Left lung (tissue), 10 donors: Measurements from ENCODE around the gene SERPINH1. TPM values are rescaled to one million over a fixed set of nuclear protein-coding genes. Genes with fewer than 3 reads are reported as not detected.

Experiments
- ATAC-seq: fragments of 200-7000 bp; cut with Tn5 transposase; one replicate; pipeline ENCODE4 v1.9.1; 2020; ENCODE audit warnings: moderate library complexity
- DNase-seq, 4 donors: peaks; one replicate each; pipeline ENCODE4 v3.0.0-alpha.2; 2013 to 2020
- H3K27ac ChIP-seq, 2 donors: fragments of 200-600 bp; sonication (generic) in 1 of 2; one replicate each; pipeline versions ENCODE4 v1.5.0 to v1.8.0; 2020 to 2021
- H3K27me3 ChIP-seq, 2 donors: fragments of 200-600 bp; sonication (generic) in 1 of 2; one replicate each; pipeline versions ENCODE4 v1.5.0 to v1.8.0; 2020 to 2021
- H3K36me3 ChIP-seq, 2 donors: fragments of 200-600 bp; sonication (generic) in 1 of 2; one replicate each; pipeline versions ENCODE4 v1.5.0 to v1.8.0; 2020 to 2021
- H3K4me1 ChIP-seq, 2 donors: fragments of 200-600 bp; one replicate each; pipeline ENCODE4 v1.8.0; 2021
- H3K4me3 ChIP-seq, 2 donors: fragments of 200-600 bp; sonication (generic) in 1 of 2; one replicate each; pipeline versions ENCODE4 v1.5.0 to v1.8.0; 2020 to 2021; ENCODE audit warnings: mild to moderate bottlenecking in 1 of 2
- H3K9me3 ChIP-seq, 2 donors: fragments of 200-600 bp; sonication (generic) in 1 of 2; one replicate each; pipeline versions ENCODE4 v1.5.0 to v1.8.0; 2020 to 2021
- CTCF ChIP-seq, 2 donors: fragments of 200-600 bp; sonication (generic) in 1 of 2; IDR thresholded peaks; one replicate each; pipeline versions ENCODE4 v1.5.0 to v1.8.0; 2021; ENCODE audit warnings: antibody characterized with exemption in 2 of 2
- intact Hi-C, 2 donors: fragments of 100-400 bp; cut with DNase I; formaldehyde crosslinking; loops; one replicate each; pipeline versions ENCODE4 v1.11.2 to v1.14.2; 2022
- polyA plus RNA-seq, 6 donors: library from polyadenylated mRNA; unstranded; fragments of 120-200 nt; gene quantifications; one replicate each; pipeline ENCODE4 v1.2.1, GENCODE V29; 2013; ENCODE audit not compliant: insufficient read length in 6 of 6
- total RNA-seq, 2 donors: library from RNA; stranded (reverse); fragmentation: NEBNext Ultra II Directional; extraction: Animal tissue kit (Norgen Biotek cat#: 25700); gene quantifications; one replicate each; pipeline ENCODE4 v1.2.1, GENCODE V29; 2021
- donor health status: DM: no; HTN: yes; CAD: no.
- donor health status: DM: no; HTN: no; CAD: no.

SERPINH1 gene
- total and polyA plus RNA-seq, 8 donors: 358 to 538 (median 458) TPM

GRCh38 chr11:75526192-75526541, 35.9 kb upstream of the SERPINH1 start:
- Histone ChIP-seq H3K4me1 (peaks cover 11 to 24% of the 10 kb centered on the region in 2 donors), H3K27me3 (peaks cover 0 to 30% of the 10 kb centered on the region in 2 donors), H3K4me3 (peak overlapping the region; percentile 48 to 63), H3K27ac (no peak overlapping the region), H3K36me3 (no peaks in the 10 kb centered on the region), H3K9me3 (no peaks in the 10 kb centered on the region)
- ATAC-seq (no peak), DNase-seq (no peak)
- no peak for TF ChIP-seq CTCF (IDR thresholded peaks at IDR 0.05)
- intact Hi-C loops: loop anchor here in 1 of 2 donors (5.0 kb wide), 1 partner anchor 79 kb away; no protein-coding TSS in a partner anchor

DNA sequence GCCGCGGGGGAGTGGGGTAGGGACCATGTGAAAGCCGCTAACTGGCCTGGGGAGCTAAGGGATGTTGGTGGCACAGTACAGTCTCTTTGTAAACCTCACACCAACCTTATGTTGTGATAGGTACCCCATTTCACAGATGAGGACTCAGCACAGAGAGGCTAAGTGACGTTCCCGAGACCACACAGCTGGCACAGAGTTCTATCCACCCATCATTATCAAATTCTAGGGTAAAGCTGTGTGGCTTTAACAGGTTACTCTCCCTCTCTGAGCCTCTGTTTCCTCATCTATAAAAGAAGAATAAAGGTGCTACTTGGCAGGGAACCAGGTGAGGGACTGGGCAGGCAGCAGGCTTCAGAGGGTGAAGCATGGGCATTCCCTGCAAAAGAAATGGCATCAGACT, 34.9 kb upstream of the SERPINH1 start:
- Histone ChIP-seq H3K9me3 (no peaks in the 10 kb centered on the region), H3K4me1 (peaks cover 11 to 24% of the 10 kb centered on the region in 2 donors), H3K27me3 (peaks cover 0 to 30% of the 10 kb centered on the region in 2 donors), H3K27ac (no peak overlapping the region), H3K4me3 (no peak overlapping the region), H3K36me3 (no peaks in the 10 kb centered on the region)
- ATAC-seq (no peak), DNase-seq (no peak)
- intact Hi-C loops: loop anchor here in 1 of 2 donors (5.0 kb wide), 1 partner anchor 80 kb away; no protein-coding TSS in a partner anchor
- no peak for TF ChIP-seq CTCF (IDR thresholded peaks at IDR 0.05)

GRCh38 chr11:75527938-75528735, 33.9 kb upstream of the SERPINH1 start:
- Histone ChIP-seq H3K36me3 (no peaks in the 10 kb centered on the region), H3K4me1 (peaks cover 11 to 24% of the 10 kb centered on the region in 2 donors), H3K4me3 (no peak overlapping the region), H3K27me3 (peaks cover 0 to 30% of the 10 kb centered on the region in 2 donors), H3K9me3 (no peaks in the 10 kb centered on the region), H3K27ac (no peak overlapping the region)
- intact Hi-C loops: loop anchor here in 1 of 2 donors (5.0 kb wide), 1 partner anchor 81 kb away; no protein-coding TSS in a partner anchor
- ATAC-seq (no peak), DNase-seq (no peak)
- no peak for TF ChIP-seq CTCF (IDR thresholded peaks at IDR 0.05)

DNA sequence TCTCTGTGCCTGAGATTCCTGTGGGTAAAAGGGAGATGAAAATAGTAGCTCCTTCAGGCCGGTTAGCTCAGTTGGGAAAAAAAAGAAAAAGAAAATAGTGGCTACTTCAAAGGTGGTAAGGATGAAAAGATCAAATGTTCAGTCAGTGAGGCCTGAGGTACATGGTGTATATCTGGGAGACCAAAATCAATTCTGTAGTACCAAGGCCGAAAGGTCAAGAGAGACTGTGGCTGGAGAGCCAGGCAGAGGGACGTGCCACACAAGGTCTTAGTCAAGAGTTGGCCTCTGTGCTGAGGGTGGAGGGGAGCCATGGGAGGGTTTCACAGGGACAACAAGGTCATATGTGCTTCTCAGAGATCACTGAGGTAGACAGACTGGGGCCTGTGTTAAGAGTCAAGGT, 31.5 kb upstream of the SERPINH1 start:
- H3K4me1 ChIP-seq: peaks cover 4 to 5% of the 10 kb centered on the region in 2 donors
- peaks cover 0 to 10% of the 10 kb centered on the region in 2 donors for H3K27me3 ChIP-seq
- ATAC-seq (no peak), DNase-seq (no peak)
- no peak overlapping the region for H3K4me3 ChIP-seq
- no peak overlapping the region for H3K27ac ChIP-seq
- intact Hi-C loops: loop anchor here in 1 of 2 donors (5.0 kb wide), 1 partner anchor 83 kb away; no protein-coding TSS in a partner anchor
- H3K9me3 ChIP-seq: no peaks in the 10 kb centered on the region
- no peaks in the 10 kb centered on the region for H3K36me3 ChIP-seq
- no peak for TF ChIP-seq CTCF (IDR thresholded peaks at IDR 0.05)

- no peak for DNase-seq
- Histone ChIP-seq H3K27me3 (peaks cover 0 to 3% of the 10 kb centered on the region in 2 donors), H3K9me3 (no peaks in the 10 kb centered on the region), H3K36me3 (no peaks in the 10 kb centered on the region), H3K4me1 (peaks cover 2% of the 10 kb centered on the region in 2 donors), H3K27ac (no peak overlapping the region), H3K4me3 (no peak overlapping the region)
- TF ChIP-seq CTCF (IDR thresholded peaks at IDR 0.05): no peak
- no peak for ATAC-seq
- intact Hi-C loops: loop anchor here in 1 of 2 donors (5.0 kb wide), 1 partner anchor 84 kb away; no protein-coding TSS in a partner anchor
These were observed 30.7 kb upstream of the SERPINH1 start for GRCh38 chr11:75531325-75531724.
